AG04449 (cell line): ENCODE measurements around the gene GJB4.

Experiments
- CTCF ChIA-PET: fragments of 350-600 bp; formaldehyde crosslinking; extraction: SDS; loops from one replicate; lab custom pipeline; 2021; ENCODE audit warnings: antibody characterized with exemption; lab: Yijun Ruan, JAX
- POLR2A ChIA-PET: fragments of 400-600, 350-600 bp; formaldehyde crosslinking; extraction: SDS; loops from one replicate; lab custom pipeline; 2020; ENCODE audit warnings: antibody characterized with exemption, inconsistent platforms; lab: Yijun Ruan, JAX
- DNase-seq: peaks from one replicate; pipeline ENCODE4 v3.0.0-alpha.2; 2010; ENCODE audit warnings: low read depth, low spot score
- H3K4me3 ChIP-seq: 2 replicates; pipeline ENCODE4 v1.5.1; 2011; ENCODE audit warnings: low read depth, mild to moderate bottlenecking, control low read depth, low read length
- CTCF ChIP-seq: IDR thresholded peaks from one replicate; pipeline ENCODE4 v1.5.1; 2011; ENCODE audit warnings: mild to moderate bottlenecking, moderate library complexity, low read length, control low read depth, inconsistent platforms; ENCODE audit not compliant: insufficient read depth; ENCODE audit errors: missing control alignments

GJB4 gene

GRCh38 chr1:34787461-34788420 lies 28.2 kb downstream of the GJB4 start:
- TF ChIP-seq CTCF, result no peak
- DNase-seq, result peak; percentile 9
- H3K4me3 ChIP-seq, result no peak overlapping the region
- POLR2A ChIA-PET, result no interaction called here
- CTCF ChIA-PET, result interaction anchor here (1.0 to 3.7 kb wide), 18 partner anchors 9 to 657 kb away, joined by 3 to 37 read pairs (median 8); partner anchors contain the start of gene SMIM12

- ChIA-PET CTCF (interaction anchor here (1.0 to 1.9 kb wide), 4 partner anchors 13 to 76 kb away, joined by 3 to 6 read pairs (median 4); partner anchors contain the start of gene SMIM12), POLR2A (no interaction called here)
- no peak for DNase-seq
- no peak for TF ChIP-seq CTCF
- H3K4me3 ChIP-seq, result no peak overlapping the region
Measured at GRCh38 chr1:34790985-34791384, 31.4 kb downstream of the GJB4 start.

GRCh38 chr1:34792424-34792823 lies 32.9 kb downstream of the GJB4 start:
- no peak for DNase-seq
- no peak overlapping the region for H3K4me3 ChIP-seq
- TF ChIP-seq CTCF, result no peak
- ChIA-PET CTCF (no interaction called here), POLR2A (no interaction called here)

- DNase-seq, result no peak
- H3K4me3 ChIP-seq, result no peak within 1 kb of the TSS
- CTCF ChIA-PET, result no interaction called here
- POLR2A ChIA-PET, result no interaction called here
- TF ChIP-seq CTCF, result no peak
Measured at GRCh38 chr1:34792868-34793727, 33.6 kb downstream of the GJB4 start, which contains the start of gene GJA4. TSS of gene GJA4 (plus strand) at chr1:34792999. CDS start at chr1:34794214, 1,215 bp downstream.

GRCh38 chr1:34794001-34794789 lies 34.7 kb downstream of the GJB4 start:
- ChIA-PET CTCF (no interaction called here), POLR2A (no interaction called here)
- TF ChIP-seq CTCF, result no peak
- H3K4me3 ChIP-seq, result no peak overlapping the region
- DNase-seq, result no peak
